Activated naive CD8-positive, alpha-beta T cell treated with anti-CD3 and anti-CD28 coated beads, Interleukin-2, amount 50 U/mL, for 24 hours (primary cell): ENCODE results near the gene SUN1.
"Not testable (repeated sequence)": the region's sequence is repeated elsewhere in the genome, so short reads cannot be mapped to it uniquely, and the experiment has no call there.

ENCODE experiments used
- ATAC-seq: fragments of 150-1000 bp; cut with Tn5 transposase; one replicate; pipeline ENCODE4 v1.10.0; 2021
- DNase-seq: peaks from one replicate; pipeline ENCODE4 v3.0.0; 2021
- H3K27ac Mint-ChIP-seq: one replicate; pipeline ENCODE4 v1.8.0; 2021; ENCODE audit warnings: mild to moderate bottlenecking, mixed read lengths
- H3K27me3 Mint-ChIP-seq: one replicate; pipeline ENCODE4 v1.8.0; 2021; ENCODE audit warnings: mixed read lengths
- H3K36me3 Mint-ChIP-seq: one replicate; pipeline ENCODE4 v1.8.0; 2021; ENCODE audit warnings: low read depth, mixed read lengths
- H3K4me1 Mint-ChIP-seq: one replicate; pipeline ENCODE4 v1.8.0; 2021; ENCODE audit warnings: mixed read lengths
- H3K4me3 Mint-ChIP-seq: one replicate; pipeline ENCODE4 v1.8.0; 2021; ENCODE audit warnings: mild to moderate bottlenecking, moderate library complexity, mixed read lengths
- H3K9me3 Mint-ChIP-seq: one replicate; pipeline ENCODE4 v1.8.0; 2021; ENCODE audit warnings: mixed read lengths

SUN1 gene

GRCh38 chr7:919924-920341, 87.7 kb downstream of the SUN1 start:
- DNase-seq: no peak
- H3K36me3 Mint-ChIP-seq: peaks cover 6% of the 10 kb centered on the region
- peaks cover 50% of the 10 kb centered on the region for H3K4me1 Mint-ChIP-seq
- no peak overlapping the region for H3K27ac Mint-ChIP-seq
- H3K4me3 Mint-ChIP-seq: no peak overlapping the region
- H3K27me3 Mint-ChIP-seq: no peaks in the 10 kb centered on the region
- ATAC-seq: no peak
- H3K9me3 Mint-ChIP-seq: no peaks in the 10 kb centered on the region

- DNase-seq (peak; percentile 48), ATAC-seq (no peak)
- Mint-ChIP-seq H3K27ac (peak overlapping the region; percentile 94), H3K36me3 (peaks cover 6% of the 10 kb centered on the region), H3K4me3 (peak overlapping the region; percentile 40), H3K4me1 (peaks cover 52% of the 10 kb centered on the region), H3K27me3 (no peaks in the 10 kb centered on the region), H3K9me3 (no peaks in the 10 kb centered on the region)
These were observed 88.2 kb downstream of the SUN1 start for GRCh38 chr7:920351-921070.

- no peak for DNase-seq
- H3K9me3 Mint-ChIP-seq: no peaks in the 10 kb centered on the region
- no peak for ATAC-seq
- H3K27ac Mint-ChIP-seq: peak overlapping the region; percentile 94
- H3K4me3 Mint-ChIP-seq: peak overlapping the region; percentile 40
- H3K27me3 Mint-ChIP-seq: no peaks in the 10 kb centered on the region
- H3K36me3 Mint-ChIP-seq: peaks cover 6% of the 10 kb centered on the region
- peaks cover 54% of the 10 kb centered on the region for H3K4me1 Mint-ChIP-seq
These were observed 88.8 kb downstream of the SUN1 start for GRCh38 chr7:921071-921461.

DNA sequence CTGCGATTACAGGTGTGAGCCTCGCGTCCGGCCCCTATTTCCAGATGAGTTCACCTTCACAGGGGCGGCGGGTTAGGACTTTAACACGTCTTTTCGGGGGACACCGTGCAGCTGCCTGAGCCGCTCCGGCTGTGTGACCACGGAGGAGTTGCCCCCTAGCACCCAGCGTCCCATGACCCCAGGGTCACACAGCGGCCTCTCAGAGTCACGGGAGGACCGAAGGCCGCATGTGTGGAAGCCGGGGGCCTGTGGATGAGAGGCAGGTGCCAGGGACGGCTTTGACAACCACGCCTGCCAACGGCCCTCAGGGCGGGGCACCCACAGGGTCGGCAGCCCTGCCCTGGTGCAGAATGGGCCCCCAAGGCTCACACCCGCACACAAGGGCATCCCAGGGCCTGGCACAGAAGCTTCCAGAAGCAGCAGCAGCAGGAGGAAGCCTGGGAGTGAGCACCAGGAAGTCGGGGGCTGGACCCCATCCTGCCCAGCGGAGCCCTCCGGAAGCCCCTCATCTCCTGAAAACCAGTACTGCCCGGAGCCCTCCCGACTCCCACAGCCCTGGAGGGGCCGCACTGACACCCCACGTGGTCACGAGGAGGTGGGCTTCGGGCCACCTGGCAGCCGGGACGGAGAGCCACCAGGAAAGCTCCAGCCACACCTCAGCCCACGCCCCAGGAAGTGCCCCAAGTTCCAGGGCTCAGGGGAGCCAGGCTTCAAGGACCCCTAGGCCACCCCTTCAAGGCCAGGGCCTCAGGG, 89.5 kb downstream of the SUN1 start:
- Mint-ChIP-seq H3K27ac (peak overlapping the region; percentile 94), H3K36me3 (peaks cover 6% of the 10 kb centered on the region), H3K4me3 (peak overlapping the region; percentile 40), H3K4me1 (peaks cover 50% of the 10 kb centered on the region), H3K9me3 (no peaks in the 10 kb centered on the region), H3K27me3 (no peaks in the 10 kb centered on the region)
- ATAC-seq: no peak
- DNase-seq: no peak

DNA sequence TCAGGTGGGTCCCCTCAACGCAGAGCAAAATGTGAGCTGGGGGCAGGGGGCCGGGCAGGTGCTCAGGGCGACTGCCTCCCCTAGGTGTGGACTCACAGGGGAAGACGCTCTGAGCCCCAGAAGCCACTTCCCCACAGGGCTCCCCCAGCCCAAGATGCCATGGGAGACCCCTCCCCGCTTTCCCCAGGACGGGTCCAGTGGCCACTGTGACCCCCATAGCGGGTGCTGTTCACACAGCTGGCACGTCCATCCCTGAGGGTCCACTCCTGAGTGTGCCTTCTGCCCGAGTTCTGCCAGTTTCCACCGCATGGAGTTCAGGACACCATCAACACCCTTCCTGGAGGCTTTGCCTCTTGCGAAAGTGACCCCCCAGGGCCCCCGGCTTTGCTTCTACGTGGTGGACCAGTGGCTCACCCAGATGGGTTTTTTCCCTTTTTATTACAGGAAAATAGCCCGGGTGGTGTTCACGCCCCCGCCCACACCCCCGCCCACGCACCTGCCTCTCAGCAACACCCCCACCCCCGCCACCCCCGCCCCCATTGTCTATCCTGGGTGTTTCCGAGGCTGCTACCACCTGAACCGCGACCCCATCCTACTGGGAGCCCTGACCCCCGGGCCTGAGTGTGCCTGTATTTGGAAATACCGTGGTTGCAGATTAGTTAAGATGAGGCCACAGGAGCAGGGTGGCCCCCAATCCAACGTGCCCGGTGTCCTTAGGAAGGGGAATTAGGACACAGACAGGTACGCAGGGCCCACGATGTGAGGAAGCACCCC, 90.2 kb downstream of the SUN1 start:
- ATAC-seq (peak; percentile 1), DNase-seq (peak; percentile 69)
- H3K4me1 Mint-ChIP-seq: peaks cover 57% of the 10 kb centered on the region
- H3K27ac Mint-ChIP-seq: peak overlapping the region; percentile 94
- peaks cover 8% of the 10 kb centered on the region for H3K36me3 Mint-ChIP-seq
- peak overlapping the region; percentile 77 for H3K4me3 Mint-ChIP-seq
- no peaks in the 10 kb centered on the region for H3K9me3 Mint-ChIP-seq
- H3K27me3 Mint-ChIP-seq: no peaks in the 10 kb centered on the region

- peaks cover 10% of the 10 kb centered on the region for H3K36me3 Mint-ChIP-seq
- ATAC-seq (peak; percentile 75), DNase-seq (peak; percentile 93)
- peaks cover 61% of the 10 kb centered on the region for H3K4me1 Mint-ChIP-seq
- H3K27ac Mint-ChIP-seq: peak overlapping the region; percentile 94
- H3K27me3 Mint-ChIP-seq: no peaks in the 10 kb centered on the region
- no peaks in the 10 kb centered on the region for H3K9me3 Mint-ChIP-seq
- peak overlapping the region; percentile 77 for H3K4me3 Mint-ChIP-seq
These were observed 91.1 kb downstream of the SUN1 start for GRCh38 chr7:923108-924041.

- DNase-seq, H3K27ac Mint-ChIP-seq, H3K4me3 Mint-ChIP-seq, H3K9me3 Mint-ChIP-seq, H3K27me3 Mint-ChIP-seq, ATAC-seq: not testable (repeated sequence)
- Mint-ChIP-seq H3K4me1 (peaks cover 68% of the 10 kb centered on the region), H3K36me3 (peaks cover 13% of the 10 kb centered on the region)
These were observed 91.8 kb downstream of the SUN1 start for GRCh38 chr7:924042-924441.
